ENCODE measurements around the gene TUBA1A.
"Not testable (repeated sequence)": the region's sequence is repeated elsewhere in the genome, so short reads cannot be mapped to it uniquely, and the experiment has no call there.

GRCh38 chr12:49183214-49183950 is 5.5 kb downstream of the TUBA1A start:
- not testable (repeated sequence) for TF ChIP-seq CBX2 (IDR thresholded peaks at IDR 0.05; ENCODE audit: borderline replicate concordance, low read depth); CTCF (IDR thresholded peaks at IDR 0.05); REST (IDR thresholded peaks at IDR 0.05); TFCP2L1 (CRISPR knock-in tag; IDR thresholded peaks at IDR 0.05)
